Ovary (tissue), 9 donors: ENCODE measurements around the gene PAQR3. TPM values are rescaled to one million over a fixed set of nuclear protein-coding genes. Genes with fewer than 3 reads are reported as not detected.

Experiments
- DNase-seq, 5 donors: peaks; one replicate each; pipeline ENCODE4 v3.0.0-alpha.2; 2019 to 2020
- H3K27ac ChIP-seq, 2 donors: fragments of 200-600 bp; one replicate each; pipeline versions ENCODE4 v1.5.1 to v1.8.0; 2019 to 2022
- H3K27me3 ChIP-seq: fragments of 200-600 bp; one replicate; pipeline ENCODE4 v1.8.0; 2022
- H3K36me3 ChIP-seq: fragments of 200-600 bp; sonication (generic); one replicate; pipeline ENCODE4 v1.5.1; 2019
- H3K4me1 ChIP-seq: one replicate; pipeline ENCODE4 v1.8.1; 2013; ENCODE audit warnings: mild to moderate bottlenecking, moderate library complexity; ENCODE audit not compliant: insufficient read depth
- H3K4me3 ChIP-seq: fragments of 200-600 bp; sonication (generic); one replicate; pipeline ENCODE4 v1.5.1; 2017
- H3K9me3 ChIP-seq, 2 donors: fragments of 200-600 bp in 1 of 2; sonication (generic) in 1 of 2; one replicate each; pipeline versions ENCODE4 v1.5.1 to v1.8.1; 2013 to 2019; ENCODE audit warnings: mild to moderate bottlenecking in 1 of 2, moderate library complexity in 1 of 2
- EP300 ChIP-seq: sonication (generic); formaldehyde crosslinking; IDR thresholded peaks from one replicate; pipeline ENCODE4 v1.6.1; 2017; ENCODE audit warnings: antibody characterized with exemption
- POLR2A ChIP-seq: fragments of 450-650 bp; IDR thresholded peaks from one replicate; pipeline ENCODE4 v1.6.1; 2017; ENCODE audit warnings: antibody characterized with exemption, mild to moderate bottlenecking, moderate library complexity
- WGBS, 3 donors: extraction: QIAGEN DNeasy Blood & Tissue Kit in 1 of 3; methylation state at CpG; one replicate each; pipeline versions ENCODE4 v1.1.5 to v1.1.7; 2013 to 2017; 5-methylcytosine and 5-hydroxymethylcytosine counted together
- intact Hi-C, 4 donors: fragments of 100-400 bp; cut with DNase I; formaldehyde crosslinking; loops; one replicate each; pipeline versions ENCODE4 v1.11.0 to v1.15.1; 2022 to 2023
- polyA plus RNA-seq, 2 donors: library from polyadenylated mRNA; stranded (reverse); fragments of 200-250 nt in 1 of 2; fragments of 350-450 nt in 1 of 2; fragmentation: Illumina TruSeq in 1 of 2; extraction: RNeasy Lipid Tissue Mini Kit (QIAGEN cat#74804) in 1 of 2; gene quantifications; one replicate each; pipeline ENCODE4 v1.2.3, GENCODE V29; 2013 to 2014
- total RNA-seq, 7 donors: library from RNA; depleted of rRNA in 2 of 7; stranded (reverse); fragments of >200 nt in 2 of 7; fragmentation: NEBNext Ultra II Directional in 3 of 7; extraction: Animal tissue kit (Norgen Biotek cat#: 25700) in 3 of 7; gene quantifications; one replicate each; pipeline versions ENCODE4 v1.1.0 to v1.2.4, GENCODE V29; 2016 to 2023
- TF ChIP-seq, protein P1 (sequence below), 3 donors: fragments of 450-650 bp in 2 of 3; fragments of 200-600 bp in 1 of 3; IDR thresholded peaks; one replicate each; pipeline versions ENCODE4 v1.5.1 to v1.8.0; 2016 to 2022; ENCODE audit warnings: antibody characterized with exemption in 3 of 3, mild to moderate bottlenecking in 1 of 3
- donor health status: DM: no; HTN: no; CAD: no; lungs with moderate emphysema.
- donor health status: DM: no; HTN: no; CAD: no.
- donor health status: Bipolar disorder and iron deficiency.
- donor health status: DM: yes; HTN: yes; CAD: no.
- donor health status: DM: no; HTN: no; CAD: no.
- donor health status: DM: yes; HTN: yes; CAD: no.

The PAQR3 gene
- total and polyA plus RNA-seq, 9 donors: 3.4 to 13.4 (median 9.4) TPM

DNA sequence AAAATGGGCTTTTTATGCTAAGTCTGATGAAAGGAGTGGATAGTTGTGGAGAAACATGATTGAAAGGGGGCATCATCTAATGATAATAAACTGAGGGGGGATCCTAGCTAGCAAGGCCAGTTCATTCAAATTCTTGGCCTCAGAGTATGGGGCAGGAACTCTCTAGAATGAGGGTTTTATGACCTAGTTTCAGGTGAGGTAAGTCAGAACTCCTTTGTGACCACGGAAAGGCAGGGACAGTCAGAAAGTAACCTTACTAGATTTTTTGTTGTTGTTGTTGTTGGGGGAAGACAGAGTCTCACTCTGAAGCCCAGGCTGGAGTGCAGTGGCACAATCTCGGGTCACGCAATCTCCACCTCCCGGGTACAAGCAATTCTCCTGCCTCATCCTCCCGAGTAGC lies 1.5 kb upstream of the PAQR3 start:
- H3K27ac ChIP-seq: no peak overlapping the region
- no peaks in the 10 kb centered on the region for H3K36me3 ChIP-seq
- H3K4me3 ChIP-seq: no peak overlapping the region
- no peaks in the 10 kb centered on the region for H3K27me3 ChIP-seq
- TF ChIP-seq, protein P1, sequence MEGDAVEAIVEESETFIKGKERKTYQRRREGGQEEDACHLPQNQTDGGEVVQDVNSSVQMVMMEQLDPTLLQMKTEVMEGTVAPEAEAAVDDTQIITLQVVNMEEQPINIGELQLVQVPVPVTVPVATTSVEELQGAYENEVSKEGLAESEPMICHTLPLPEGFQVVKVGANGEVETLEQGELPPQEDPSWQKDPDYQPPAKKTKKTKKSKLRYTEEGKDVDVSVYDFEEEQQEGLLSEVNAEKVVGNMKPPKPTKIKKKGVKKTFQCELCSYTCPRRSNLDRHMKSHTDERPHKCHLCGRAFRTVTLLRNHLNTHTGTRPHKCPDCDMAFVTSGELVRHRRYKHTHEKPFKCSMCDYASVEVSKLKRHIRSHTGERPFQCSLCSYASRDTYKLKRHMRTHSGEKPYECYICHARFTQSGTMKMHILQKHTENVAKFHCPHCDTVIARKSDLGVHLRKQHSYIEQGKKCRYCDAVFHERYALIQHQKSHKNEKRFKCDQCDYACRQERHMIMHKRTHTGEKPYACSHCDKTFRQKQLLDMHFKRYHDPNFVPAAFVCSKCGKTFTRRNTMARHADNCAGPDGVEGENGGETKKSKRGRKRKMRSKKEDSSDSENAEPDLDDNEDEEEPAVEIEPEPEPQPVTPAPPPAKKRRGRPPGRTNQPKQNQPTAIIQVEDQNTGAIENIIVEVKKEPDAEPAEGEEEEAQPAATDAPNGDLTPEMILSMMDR (IDR thresholded peaks at IDR 0.05): no peak
- TF ChIP-seq EP300: no peak
- TF ChIP-seq POLR2A: no peak
- H3K4me1 ChIP-seq: no peaks in the 10 kb centered on the region
- 92 to 96% (median 94%) methylated on average over 5 of the region's 5 CpGs for WGBS, 3 donors
- intact Hi-C loops: loop anchor here in 1 of 4 donors (10.0 kb wide), 1 partner anchor 1264 kb away; no protein-coding TSS in a partner anchor
- H3K9me3 ChIP-seq: no peaks in the 10 kb centered on the region
- no peak for DNase-seq

- H3K27ac ChIP-seq: no peak overlapping the region
- TF ChIP-seq EP300: no peak
- TF ChIP-seq, protein P1 (IDR thresholded peaks at IDR 0.05): no peak
- no peak for TF ChIP-seq POLR2A
- WGBS, 3 donors: 1% methylated on average over 9 of the region's 9 CpGs
Observed at GRCh38 chr4:78939667-78940008, 400 bp upstream of the PAQR3 start.

DNA sequence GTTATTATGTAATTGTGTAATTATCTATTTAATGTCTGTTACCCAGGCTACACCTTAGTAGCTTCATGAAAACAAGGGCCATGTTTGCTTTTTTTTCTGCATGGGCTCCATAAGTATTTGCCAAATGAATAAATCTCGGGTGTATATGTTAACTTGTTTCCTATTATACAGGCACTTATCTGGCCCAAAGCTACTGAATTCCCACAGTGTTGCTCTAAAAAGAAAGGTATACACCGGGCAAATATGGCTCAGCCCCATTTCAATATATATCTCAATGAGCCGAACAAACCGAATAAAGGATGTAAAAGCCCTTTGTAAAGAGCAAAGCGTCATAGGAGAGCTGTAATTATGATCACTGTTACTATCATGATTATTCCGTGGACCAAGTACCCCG lies 767 bp downstream of the PAQR3 start:
- peak overlapping the region; percentile 67 for H3K4me3 ChIP-seq
- no peaks in the 10 kb centered on the region for H3K4me1 ChIP-seq
- intact Hi-C loops: no loop called here
- H3K27ac ChIP-seq: no peak overlapping the region
- H3K36me3 ChIP-seq: no peaks in the 10 kb centered on the region
- WGBS, 3 donors: 1 to 3% (median 2%) methylated on average over 7 of the region's 7 CpGs
- H3K9me3 ChIP-seq: no peaks in the 10 kb centered on the region
- no peak for DNase-seq
- no peaks in the 10 kb centered on the region for H3K27me3 ChIP-seq
- TF ChIP-seq EP300 (no peak), POLR2A (no peak)
- TF ChIP-seq, protein P1 (IDR thresholded peaks at IDR 0.05): no peak

More at GRCh38 chr4:78939667-78940008, 400 bp upstream of the PAQR3 start:
- H3K4me3 ChIP-seq: peak overlapping the region; percentile 67
- no peaks in the 10 kb centered on the region for H3K27me3 ChIP-seq
- H3K4me1 ChIP-seq: no peaks in the 10 kb centered on the region
- no peaks in the 10 kb centered on the region for H3K9me3 ChIP-seq
- H3K36me3 ChIP-seq: no peaks in the 10 kb centered on the region
- intact Hi-C loops: loop anchor here in 1 of 4 donors (10.0 kb wide), 1 partner anchor 1265 kb away; no protein-coding TSS in a partner anchor
- DNase-seq: no peak

DNA sequence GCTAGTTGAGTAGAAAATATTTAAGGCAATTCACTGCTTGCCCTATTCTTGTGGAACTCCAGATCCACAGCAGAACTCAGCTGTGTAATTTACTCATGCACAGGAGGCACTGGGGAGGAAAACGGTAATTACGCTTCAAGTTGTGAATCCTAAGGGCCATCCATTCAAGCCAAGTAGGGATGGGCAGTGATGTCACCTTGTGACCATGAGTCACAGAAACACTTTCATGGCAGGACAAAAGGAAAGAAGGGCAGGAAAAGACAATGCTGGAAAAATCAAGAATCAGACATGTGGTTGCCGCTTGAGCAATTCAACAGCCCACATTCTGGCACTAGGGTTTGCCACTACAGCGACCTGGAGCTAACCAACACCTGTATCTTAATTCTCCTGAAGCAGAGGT lies 1.4 kb downstream of the PAQR3 start:
- H3K4me3 ChIP-seq: peak overlapping the region; percentile 67
- 91 to 95% (median 92%) methylated on average over 4 of the region's 4 CpGs for WGBS, 3 donors
- no peaks in the 10 kb centered on the region for H3K27me3 ChIP-seq
- no peaks in the 10 kb centered on the region for H3K4me1 ChIP-seq
- TF ChIP-seq, protein P1 (IDR thresholded peaks at IDR 0.05): no peak
- TF ChIP-seq POLR2A (no peak), EP300 (no peak)
- intact Hi-C loops: no loop called here
- no peak for DNase-seq
- H3K27ac ChIP-seq: no peak overlapping the region
- no peaks in the 10 kb centered on the region for H3K36me3 ChIP-seq
- no peaks in the 10 kb centered on the region for H3K9me3 ChIP-seq
